ENCODE results near the gene CBLN3. TPM values are rescaled to one million over a fixed set of nuclear protein-coding genes. Genes with fewer than 3 reads are reported as not detected.

The CBLN3 gene
- total RNA-seq, 1 experiment from 2014 or later, result 2.0 TPM

- no peaks in the 10 kb centered on the region for H3K79me2 ChIP-seq (ENCODE audit: insufficient read depth, low read length)
- ChIA-PET RAD21 (ENCODE audit: low non-redundant PET in 1 of 2, low total read pairs in 2 of 2, uncharacterized antibody in 2 of 2, unreplicated experiment in 2 of 2) (no interaction called here), CTCF (no interaction called here), POLR2A (no interaction called here)
- no TSS peak for BruUV-seq (replicated peaks)
- no peak overlapping the region for H2AFZ ChIP-seq (ENCODE audit: low read depth, low read length, poor library complexity, severe bottlenecking)
- no peaks in the 10 kb centered on the region for H3K9me2 ChIP-seq (ENCODE audit: insufficient read depth)
- H4K20me1 ChIP-seq (ENCODE audit: insufficient read depth), result no peaks in the 10 kb centered on the region
- no peak for TF ChIP-seq REST (IDR thresholded peaks at IDR 0.05; ENCODE audit: low read depth)
- no peak for TF ChIP-seq EGR1 (IDR thresholded peaks at IDR 0.05; ENCODE audit: low read depth)
- no peak for TF ChIP-seq POLR2A (IDR thresholded peaks at IDR 0.05; ENCODE audit: borderline replicate concordance, extremely low read depth, insufficient read depth, insufficient read length)
- TF ChIP-seq EZH2phosphoT487 (IDR thresholded peaks at IDR 0.05; ENCODE audit: borderline replicate concordance), result no peak
- TF ChIP-seq SP1 (IDR thresholded peaks at IDR 0.05; ENCODE audit: low read depth), result no peak
- no peak for TF ChIP-seq POLR2AphosphoS5 (IDR thresholded peaks at IDR 0.05; ENCODE audit: low read depth, low read length)
- TF ChIP-seq JUND (IDR thresholded peaks at IDR 0.05), result no peak
- no peak for TF ChIP-seq SIN3A (IDR thresholded peaks at IDR 0.05; ENCODE audit: low read depth)
- TF ChIP-seq CEBPB (IDR thresholded peaks at IDR 0.05; ENCODE audit: low read depth), result no peak
- no peak for TF ChIP-seq ELF1 (IDR thresholded peaks at IDR 0.05; ENCODE audit: borderline replicate concordance, low read depth)
- TF ChIP-seq SRF (IDR thresholded peaks at IDR 0.05; ENCODE audit: low read depth), result no peak
- no peaks in the 10 kb centered on the region for H3K36me3 ChIP-seq (ENCODE audit: control insufficient read depth in 1 of 2, insufficient read depth in 2 of 2, low read length in 2 of 2)
- H3K27me3 ChIP-seq (ENCODE audit: insufficient read depth, low read length), result no peaks in the 10 kb centered on the region
- no peak for ATAC-seq
- no peak overlapping the region for H3K9ac ChIP-seq (ENCODE audit: low read length)
- intact Hi-C loops (cut with micrococcal nuclease), result no loop called here
- peaks cover under 1 to 2% of the 10 kb centered on the region in 2 experiments; a peak in 1 of 4 replicates for H3K4me1 ChIP-seq (ENCODE audit: control insufficient read depth in 1 of 2, insufficient read depth in 2 of 2, low read length in 2 of 2)
- no peaks in the 10 kb centered on the region for H3K9me3 ChIP-seq (ENCODE audit: control insufficient read depth in 1 of 2, insufficient read depth in 1 of 2, low read depth in 1 of 2, low read length in 2 of 2)
- no peak overlapping the region for H3K4me3 ChIP-seq (replicated peaks in 1 of 2; ENCODE audit: low read depth in 1 of 2, low read length in 2 of 2)
- H3K27ac ChIP-seq (ENCODE audit: low read depth, low read length), result no peak overlapping the region
- DNase-seq (ENCODE audit: low read depth, low spot score), result no peak
- no peak overlapping the region for H3K4me2 ChIP-seq (ENCODE audit: low read length)
Observed at GRCh38 chr14:24399447-24399822, 30.0 kb downstream of the CBLN3 start.
